GM12874 (cell line): ENCODE measurements around the gene PDGFRB.

ENCODE experiments used
- TF ChIP-seq, protein P1 (sequence below): IDR thresholded peaks from 2 replicates; pipeline ENCODE4 v1.5.1; 2011; ENCODE audit warnings: low read depth, mild to moderate bottlenecking, control low read depth, low read length, moderate library complexity; ENCODE audit not compliant: insufficient read depth

PDGFRB gene

DNA sequence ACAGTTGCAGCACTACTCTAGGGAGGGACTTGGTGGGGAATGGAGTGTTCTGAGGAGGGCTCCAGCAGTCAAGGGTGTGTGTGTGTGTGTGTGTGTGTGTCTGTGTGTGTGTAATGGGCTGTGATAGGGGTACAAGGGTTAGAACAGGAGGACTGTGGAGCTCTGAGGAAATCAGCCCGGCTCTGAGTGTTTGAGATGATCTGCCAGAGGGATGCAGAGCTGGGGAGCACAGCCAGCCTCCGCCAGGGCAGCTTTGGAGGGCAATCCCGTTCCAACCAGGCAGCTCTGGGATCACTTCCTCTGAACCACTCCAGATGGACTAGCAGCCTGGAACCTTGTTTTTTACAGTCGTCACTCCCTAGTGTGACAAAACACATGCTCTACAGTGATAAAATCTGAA, 31.3 kb upstream of the PDGFRB start:
- TF ChIP-seq, protein P1, sequence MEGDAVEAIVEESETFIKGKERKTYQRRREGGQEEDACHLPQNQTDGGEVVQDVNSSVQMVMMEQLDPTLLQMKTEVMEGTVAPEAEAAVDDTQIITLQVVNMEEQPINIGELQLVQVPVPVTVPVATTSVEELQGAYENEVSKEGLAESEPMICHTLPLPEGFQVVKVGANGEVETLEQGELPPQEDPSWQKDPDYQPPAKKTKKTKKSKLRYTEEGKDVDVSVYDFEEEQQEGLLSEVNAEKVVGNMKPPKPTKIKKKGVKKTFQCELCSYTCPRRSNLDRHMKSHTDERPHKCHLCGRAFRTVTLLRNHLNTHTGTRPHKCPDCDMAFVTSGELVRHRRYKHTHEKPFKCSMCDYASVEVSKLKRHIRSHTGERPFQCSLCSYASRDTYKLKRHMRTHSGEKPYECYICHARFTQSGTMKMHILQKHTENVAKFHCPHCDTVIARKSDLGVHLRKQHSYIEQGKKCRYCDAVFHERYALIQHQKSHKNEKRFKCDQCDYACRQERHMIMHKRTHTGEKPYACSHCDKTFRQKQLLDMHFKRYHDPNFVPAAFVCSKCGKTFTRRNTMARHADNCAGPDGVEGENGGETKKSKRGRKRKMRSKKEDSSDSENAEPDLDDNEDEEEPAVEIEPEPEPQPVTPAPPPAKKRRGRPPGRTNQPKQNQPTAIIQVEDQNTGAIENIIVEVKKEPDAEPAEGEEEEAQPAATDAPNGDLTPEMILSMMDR = no peak

DNA sequence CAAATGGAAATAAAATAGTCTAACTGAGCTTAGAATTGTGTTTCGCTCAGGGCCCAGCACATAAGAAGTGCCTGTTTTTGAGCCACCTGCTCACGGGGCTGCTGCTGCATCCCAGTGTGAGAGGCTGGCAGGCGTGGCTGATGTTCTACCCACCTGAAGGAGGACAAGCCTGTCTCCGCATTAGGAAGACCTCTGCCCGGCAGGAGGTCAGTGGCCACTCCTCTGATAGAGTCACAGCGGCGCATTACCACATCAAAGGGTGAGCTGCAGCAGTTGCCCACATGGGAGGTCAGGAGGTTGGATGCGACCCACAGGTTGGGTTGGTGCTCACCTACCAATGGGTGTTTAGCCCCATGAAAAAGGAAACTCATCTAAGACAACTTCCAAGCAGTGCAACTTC, 30.5 kb upstream of the PDGFRB start:
- TF ChIP-seq, protein P1 = no peak

DNA sequence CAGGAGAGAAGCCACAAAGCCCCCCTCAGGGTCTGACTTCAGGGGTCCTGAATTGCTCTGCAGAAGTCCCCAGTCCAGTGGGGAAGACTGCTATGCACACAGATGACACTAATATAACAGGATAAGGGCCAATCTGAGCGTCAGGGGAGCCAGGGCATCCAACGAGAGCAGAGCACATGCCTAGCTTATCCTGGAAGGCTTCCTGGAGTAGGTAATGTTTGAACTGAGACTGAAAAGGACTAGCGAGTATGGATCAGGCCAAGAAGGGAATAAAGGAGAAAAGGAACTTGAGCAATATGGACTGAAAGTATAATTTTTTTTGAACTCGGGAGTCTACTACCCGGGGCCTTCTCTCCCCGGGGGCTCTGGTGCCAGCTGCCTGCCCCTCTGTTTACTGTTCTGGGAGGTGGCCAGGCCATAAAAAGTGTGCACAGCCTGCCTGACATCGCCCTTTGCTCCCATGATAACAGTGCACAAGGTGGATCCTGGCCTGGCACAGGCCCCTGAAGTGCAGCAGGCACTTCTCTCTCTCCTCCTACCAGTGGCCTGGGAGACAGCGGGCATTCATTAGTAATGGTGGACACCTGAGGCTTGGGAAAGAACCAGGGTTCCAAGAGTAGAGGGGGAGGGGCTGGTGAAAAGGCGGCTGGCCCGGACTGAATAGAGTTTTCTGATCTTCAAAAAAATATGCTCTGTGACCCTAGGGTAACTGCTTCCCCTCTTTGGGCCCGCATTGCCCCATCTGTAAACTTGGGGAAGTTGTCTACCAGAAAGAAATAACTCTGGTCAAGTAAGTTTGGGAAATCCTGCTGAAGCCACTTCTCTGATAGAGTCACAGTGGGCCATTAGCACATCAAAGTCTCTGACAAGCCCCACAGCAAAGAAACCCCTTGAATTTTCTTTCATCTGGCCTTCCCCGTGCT, 29.6 kb upstream of the PDGFRB start:
- TF ChIP-seq, protein P1 = no peak

DNA sequence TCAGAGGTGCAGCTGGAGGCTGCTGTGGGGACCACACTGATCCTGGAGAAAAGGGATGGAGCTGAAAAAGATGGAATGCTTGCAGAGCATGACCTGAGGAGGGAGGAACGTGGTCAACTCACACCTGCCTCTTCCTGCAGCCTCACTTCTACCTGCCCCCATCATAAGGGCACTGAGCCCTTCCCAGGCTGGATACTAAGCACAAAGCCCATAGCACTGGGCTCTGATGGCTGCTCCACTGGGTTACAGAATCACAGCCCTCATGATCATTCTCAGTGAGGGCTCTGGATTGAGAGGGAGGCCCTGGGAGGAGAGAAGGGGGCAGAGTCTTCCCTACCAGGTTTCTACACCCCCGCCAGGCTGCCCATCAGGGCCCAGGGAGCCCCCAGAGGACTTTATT, 28.4 kb upstream of the PDGFRB start:
- TF ChIP-seq, protein P1 = no peak

DNA sequence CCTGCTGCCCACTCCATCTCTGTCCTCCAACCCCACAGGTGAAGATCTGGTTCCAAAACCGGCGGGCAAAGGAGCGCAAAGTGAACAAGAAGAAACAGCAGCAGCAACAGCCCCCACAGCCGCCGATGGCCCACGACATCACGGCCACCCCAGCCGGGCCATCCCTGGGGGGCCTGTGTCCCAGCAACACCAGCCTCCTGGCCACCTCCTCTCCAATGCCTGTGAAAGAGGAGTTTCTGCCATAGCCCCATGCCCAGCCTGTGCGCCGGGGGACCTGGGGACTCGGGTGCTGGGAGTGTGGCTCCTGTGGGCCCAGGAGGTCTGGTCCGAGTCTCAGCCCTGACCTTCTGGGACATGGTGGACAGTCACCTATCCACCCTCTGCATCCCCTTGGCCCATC, 27.8 kb upstream of the PDGFRB start:
- TF ChIP-seq, protein P1 = no peak

DNA sequence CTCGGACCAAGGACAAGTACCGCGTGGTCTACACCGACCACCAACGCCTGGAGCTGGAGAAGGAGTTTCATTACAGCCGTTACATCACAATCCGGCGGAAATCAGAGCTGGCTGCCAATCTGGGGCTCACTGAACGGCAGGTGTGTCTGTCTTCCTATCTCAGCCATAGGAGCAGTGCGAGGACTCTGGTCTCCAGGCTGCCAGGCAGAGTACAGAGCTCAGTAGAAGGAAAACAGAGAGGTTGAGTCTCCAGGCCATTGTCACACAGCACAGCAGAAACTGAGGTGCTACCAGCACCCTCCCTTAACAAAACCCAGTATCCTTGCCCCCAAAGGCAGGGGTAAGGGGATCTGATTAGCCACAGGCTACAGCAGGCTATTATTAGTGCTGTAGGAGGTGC, 27.1 kb upstream of the PDGFRB start:
- TF ChIP-seq, protein P1 = no peak

DNA sequence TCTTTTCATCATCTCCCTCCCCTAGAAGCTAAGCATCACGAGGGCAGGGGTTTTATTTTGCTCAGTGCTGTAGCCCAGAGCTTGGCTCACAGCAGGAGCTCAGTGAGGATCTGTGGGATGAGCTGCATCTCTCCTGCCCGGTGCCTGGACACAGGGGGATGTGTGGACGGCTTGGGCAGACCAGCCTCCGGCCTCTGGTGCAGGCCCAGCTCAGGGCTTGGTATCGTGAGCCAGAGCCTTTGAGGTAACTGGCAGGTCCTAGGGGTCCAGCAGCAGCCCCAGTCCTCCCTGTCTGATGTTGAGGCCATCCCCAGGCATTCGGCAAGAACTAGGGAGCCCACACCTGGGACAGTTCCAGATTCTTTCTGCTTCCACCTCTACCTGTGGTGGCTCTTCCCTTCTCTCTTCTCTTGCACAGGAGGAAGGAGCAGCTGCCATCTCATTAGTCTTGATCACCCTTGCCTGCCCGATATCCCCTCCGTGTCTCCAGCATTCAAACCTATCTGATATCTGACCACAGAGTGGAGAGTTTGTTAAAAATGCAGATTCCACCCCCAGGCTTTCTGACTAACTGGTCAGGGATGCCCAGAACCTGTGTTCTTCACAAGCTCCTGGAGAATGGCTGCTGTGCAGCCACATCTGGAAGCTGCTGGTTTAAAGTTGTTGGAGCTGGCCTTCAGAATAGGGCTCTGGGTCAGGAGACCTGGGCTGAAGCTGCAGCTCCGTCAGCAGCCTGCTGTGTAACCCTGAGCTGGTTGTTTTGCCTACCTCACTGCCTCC, 26.3 kb upstream of the PDGFRB start:
- TF ChIP-seq, protein P1 = no peak
